H1 (cell line): ENCODE results near the gene APOL3. TPM values are rescaled to one million over a fixed set of nuclear protein-coding genes. Genes with fewer than 3 reads are reported as not detected.
"Not testable (repeated sequence)": the region's sequence is repeated elsewhere in the genome, so short reads cannot be mapped to it uniquely, and the experiment has no call there.

ENCODE experiments used
- CTCF ChIA-PET: fragments of 300-600 bp; sonication (Branson Sonifier 250); formaldehyde crosslinking; loops from one replicate; lab custom pipeline; 2021; ENCODE audit not compliant: partially characterized antibody; lab: Charles Lee
- POLR2A ChIA-PET: fragments of 300-600 bp; sonication (Branson Sonifier 250); formaldehyde crosslinking; loops from one replicate; lab custom pipeline; 2021; ENCODE audit warnings: inconsistent platforms; ENCODE audit not compliant: partially characterized antibody; lab: Charles Lee
- DNase-seq, 2 experiments: peaks; one replicate each; pipeline versions ENCODE4 v3.0.0 to v3.0.0-alpha.2; 2010 to 2022; ENCODE audit warnings: low spot score in 2 of 2, low read depth in 1 of 2, mixed read lengths in 1 of 2
- FAIRE-seq: peaks from 2 replicates; lab custom pipeline; 2011; peaks lifted over from hg19 to GRCh38; lab: Jason Lieb, UNC
- H2AFZ ChIP-seq: 2 replicates; pipeline ENCODE4 v1.8.1; 2012; ENCODE audit warnings: low read length, inconsistent platforms
- H2AK5ac ChIP-seq: 2 replicates; pipeline ENCODE4 v1.6.1; 2013; ENCODE audit warnings: low read depth, low read length
- H2BK120ac ChIP-seq: replicated peaks from 2 replicates; pipeline ENCODE3; 2013; ENCODE audit warnings: low read depth, low read length, inconsistent platforms
- H2BK12ac ChIP-seq: 2 replicates; pipeline ENCODE4 v1.6.1; 2013; ENCODE audit warnings: low read depth, low read length
- H2BK15ac ChIP-seq: 2 replicates; pipeline ENCODE4 v1.6.1; 2013; ENCODE audit warnings: low read length
- H2BK20ac ChIP-seq: 2 replicates; pipeline ENCODE4 v1.6.1; 2013; ENCODE audit warnings: low read length
- H2BK5ac ChIP-seq: 2 replicates; pipeline ENCODE4 v1.6.1; 2013; ENCODE audit warnings: low read depth, low read length
- H3K14ac ChIP-seq: 2 replicates; pipeline ENCODE4 v1.6.1; 2013; ENCODE audit warnings: inconsistent platforms; ENCODE audit not compliant: insufficient read length
- H3K18ac ChIP-seq: 2 replicates; pipeline ENCODE4 v1.6.1; 2013; ENCODE audit warnings: low read length; ENCODE audit errors: extremely low read depth
- H3K23ac ChIP-seq: 2 replicates; pipeline ENCODE4 v1.6.1; 2013; ENCODE audit warnings: inconsistent platforms; ENCODE audit not compliant: insufficient read length
- H3K23me2 ChIP-seq: 2 replicates; pipeline ENCODE4 v1.6.1; 2013; ENCODE audit warnings: low read depth, low read length
- H3K27ac ChIP-seq: 2 replicates; pipeline ENCODE4 v1.6.1; 2011; ENCODE audit warnings: low read depth, low read length, inconsistent platforms
- H3K27me3 ChIP-seq, 4 experiments: replicated peaks in 1 of 4; 1 replicate in 1 of 4; 2 replicates in 3 of 4; pipeline versions ENCODE4 v1.6.1 to v1.8.1; 2011 to 2013; ENCODE audit warnings: low read length in 3 of 4, mild to moderate bottlenecking in 3 of 4, inconsistent platforms in 2 of 4, mixed read lengths in 2 of 4, moderate library complexity in 1 of 4; ENCODE audit not compliant: control insufficient read depth in 3 of 4, insufficient read depth in 3 of 4; ENCODE audit errors: extremely low read depth in 1 of 4
- H3K36me3 ChIP-seq, 4 experiments: 2 replicates each; pipeline versions ENCODE4 v1.6.1 to v1.8.1; 2011 to 2013; ENCODE audit warnings: mild to moderate bottlenecking in 4 of 4, low read length in 3 of 4, moderate library complexity in 2 of 4, control low read depth in 1 of 4, inconsistent platforms in 1 of 4; ENCODE audit not compliant: insufficient read depth in 4 of 4, control insufficient read depth in 2 of 4
- H3K4ac ChIP-seq: replicated peaks from 2 replicates; pipeline ENCODE3; 2013; ENCODE audit warnings: low read length, low read depth, mixed read lengths, inconsistent platforms; ENCODE audit not compliant: insufficient read length
- H3K4me1 ChIP-seq, 4 experiments: replicated peaks in 1 of 4; 1 replicate in 1 of 4; 2 replicates in 3 of 4; pipeline versions ENCODE4 v1.6.1 to v1.8.1; 2011 to 2013; ENCODE audit warnings: low read length in 3 of 4, inconsistent platforms in 2 of 4, mixed read lengths in 1 of 4; ENCODE audit not compliant: insufficient read depth in 4 of 4, control insufficient read depth in 3 of 4
- H3K4me2 ChIP-seq, 2 experiments: 2 replicates each; pipeline versions ENCODE4 v1.6.1 to v1.8.1; 2011 to 2013; ENCODE audit warnings: low read depth in 2 of 2, low read length in 2 of 2, control low read depth in 1 of 2, inconsistent platforms in 1 of 2, mild to moderate bottlenecking in 1 of 2; ENCODE audit not compliant: insufficient read depth in 1 of 2
- H3K4me3 ChIP-seq, 4 experiments: fragments of 200-600, 300-600 bp in 1 of 4; sonication (generic), shearing (Covaris generic), sonication (Bioruptor Twin) in 1 of 4; 2 replicates each; pipeline versions ENCODE4 v1.5.1 to v1.8.1; 2011 to 2016; ENCODE audit warnings: low read length in 4 of 4, low read depth in 3 of 4, control low read depth in 2 of 4, inconsistent platforms in 2 of 4, mild to moderate bottlenecking in 2 of 4, mixed read lengths in 1 of 4, moderate library complexity in 1 of 4; ENCODE audit not compliant: insufficient read depth in 2 of 4; ENCODE audit errors: extremely low read depth in 1 of 4
- H3K56ac ChIP-seq: replicated peaks from 2 replicates; pipeline ENCODE3; 2013; ENCODE audit warnings: low read depth, mild to moderate bottlenecking, mixed read lengths, low read length, inconsistent platforms; ENCODE audit not compliant: insufficient read length
- H3K79me1 ChIP-seq: 2 replicates; pipeline ENCODE4 v1.6.1; 2013; ENCODE audit warnings: low read depth, low read length, control low read depth
- H3K79me2 ChIP-seq, 2 experiments: 2 replicates each; pipeline versions ENCODE4 v1.6.1 to v1.8.1; 2012 to 2013; ENCODE audit warnings: low read length in 2 of 2, mild to moderate bottlenecking in 2 of 2, inconsistent platforms in 1 of 2; ENCODE audit not compliant: insufficient read depth in 2 of 2, control insufficient read depth in 1 of 2
- H3K9ac ChIP-seq, 4 experiments: replicated peaks in 1 of 4; 1 replicate in 1 of 4; 2 replicates in 3 of 4; pipeline versions ENCODE4 v1.6.1 to v1.8.1; 2011 to 2013; ENCODE audit warnings: low read depth in 3 of 4, low read length in 3 of 4, control low read depth in 2 of 4, mild to moderate bottlenecking in 2 of 4, moderate library complexity in 2 of 4, inconsistent platforms in 1 of 4; ENCODE audit errors: extremely low read depth in 1 of 4
- H3K9me3 ChIP-seq, 2 experiments: 2 replicates each; pipeline versions ENCODE4 v1.6.1 to v1.8.1; 2012 to 2013; ENCODE audit warnings: mild to moderate bottlenecking in 2 of 2, moderate library complexity in 2 of 2, control low read depth in 1 of 2, inconsistent platforms in 1 of 2, low read depth in 1 of 2, low read length in 1 of 2, mixed read lengths in 1 of 2; ENCODE audit not compliant: insufficient read depth in 2 of 2
- H4K20me1 ChIP-seq, 2 experiments: replicated peaks in 1 of 2; 2 replicates each; pipeline versions ENCODE3 to v1.8.1; 2011 to 2013; ENCODE audit warnings: inconsistent platforms in 2 of 2, low read length in 2 of 2, mild to moderate bottlenecking in 1 of 2; ENCODE audit not compliant: insufficient read depth in 2 of 2, control insufficient read depth in 1 of 2
- H4K5ac ChIP-seq: 2 replicates; pipeline ENCODE4 v1.6.1; 2013; ENCODE audit warnings: low read length, low read depth, mixed read lengths, inconsistent platforms; ENCODE audit not compliant: insufficient read length
- H4K8ac ChIP-seq: 2 replicates; pipeline ENCODE4 v1.8.0; 2013; ENCODE audit warnings: mild to moderate bottlenecking, moderate library complexity, low read length, inconsistent platforms; ENCODE audit not compliant: insufficient read depth; ENCODE audit errors: extremely low read depth
- H4K91ac ChIP-seq: replicated peaks from 2 replicates; pipeline ENCODE3; 2013; ENCODE audit warnings: low read length, mixed read lengths, inconsistent platforms; ENCODE audit not compliant: insufficient read length
- HDAC2 ChIP-seq, 2 experiments: fragments of 300-600 bp in 1 of 2; sonication (generic) in 1 of 2; IDR thresholded peaks; 2 replicates each; pipeline ENCODE4 v1.6.1; 2011 to 2012; ENCODE audit warnings: low read depth in 2 of 2, low read length in 2 of 2, mild to moderate bottlenecking in 2 of 2, moderate library complexity in 2 of 2, borderline replicate concordance in 1 of 2, inconsistent platforms in 1 of 2
- WGBS, 2 experiments: shearing (Covaris generic) in 1 of 2; methylation state at CpG; one replicate each; pipeline versions ENCODE4 v1.1.6 to v1.1.7; 2013 to 2015; ENCODE audit warnings: low lambda C conversion rate in 2 of 2, mixed read lengths in 2 of 2, inconsistent platforms in 1 of 2, low coverage in 1 of 2, missing lambda C conversion rate in 1 of 2; ENCODE audit not compliant: insufficient replicate concordance in 2 of 2, insufficient coverage in 1 of 2, insufficient read length in 1 of 2; ENCODE audit errors: extremely low coverage in 1 of 2, missing lambda C conversion rate in 1 of 2; 5-methylcytosine and 5-hydroxymethylcytosine counted together
- polyA plus RNA-seq, 7 experiments: library from polyadenylated mRNA; depleted of rRNA in 3 of 7; stranded (reverse) in 5 of 7; unstranded in 2 of 7; fragments of >200 nt in 5 of 7; fragments of 200-250 nt in 2 of 7; gene quantifications; 1 replicate in 5 of 7; 2 replicates in 1 of 7; 4 replicates in 1 of 7; pipeline versions ENCODE4 v1.2.1 to v1.2.3, GENCODE V29; 2011 to 2013; ENCODE audit warnings: missing spikeins in 2 of 7, mixed read lengths in 2 of 7
- total RNA-seq: library from RNA; stranded (reverse); fragmentation: NEBNext Ultra II Directional; extraction: Animal tissue kit (Norgen Biotek cat#: 25700); gene quantifications from 2 replicates; pipeline ENCODE4 v1.2.1, GENCODE V29; 2021
- TF ChIP-seq, protein P1 (sequence below), 3 experiments: IDR thresholded peaks; 1 replicate in 2 of 3; 2 replicates in 1 of 3; pipeline versions ENCODE4 v1.5.1 to v1.6.1; 2011; ENCODE audit warnings: low read length in 3 of 3, mild to moderate bottlenecking in 3 of 3, inconsistent platforms in 2 of 3, low read depth in 1 of 3, moderate library complexity in 1 of 3; ENCODE audit not compliant: insufficient read depth in 1 of 3; ENCODE audit errors: control extremely low read depth in 1 of 3

Gene APOL3
- total and polyA plus RNA-seq, 2 of the 8 experiments (the other 6 are each of a cell fraction or from before 2014, with no cell fraction given): 0.12 TPM; not detected in 1

DNA sequence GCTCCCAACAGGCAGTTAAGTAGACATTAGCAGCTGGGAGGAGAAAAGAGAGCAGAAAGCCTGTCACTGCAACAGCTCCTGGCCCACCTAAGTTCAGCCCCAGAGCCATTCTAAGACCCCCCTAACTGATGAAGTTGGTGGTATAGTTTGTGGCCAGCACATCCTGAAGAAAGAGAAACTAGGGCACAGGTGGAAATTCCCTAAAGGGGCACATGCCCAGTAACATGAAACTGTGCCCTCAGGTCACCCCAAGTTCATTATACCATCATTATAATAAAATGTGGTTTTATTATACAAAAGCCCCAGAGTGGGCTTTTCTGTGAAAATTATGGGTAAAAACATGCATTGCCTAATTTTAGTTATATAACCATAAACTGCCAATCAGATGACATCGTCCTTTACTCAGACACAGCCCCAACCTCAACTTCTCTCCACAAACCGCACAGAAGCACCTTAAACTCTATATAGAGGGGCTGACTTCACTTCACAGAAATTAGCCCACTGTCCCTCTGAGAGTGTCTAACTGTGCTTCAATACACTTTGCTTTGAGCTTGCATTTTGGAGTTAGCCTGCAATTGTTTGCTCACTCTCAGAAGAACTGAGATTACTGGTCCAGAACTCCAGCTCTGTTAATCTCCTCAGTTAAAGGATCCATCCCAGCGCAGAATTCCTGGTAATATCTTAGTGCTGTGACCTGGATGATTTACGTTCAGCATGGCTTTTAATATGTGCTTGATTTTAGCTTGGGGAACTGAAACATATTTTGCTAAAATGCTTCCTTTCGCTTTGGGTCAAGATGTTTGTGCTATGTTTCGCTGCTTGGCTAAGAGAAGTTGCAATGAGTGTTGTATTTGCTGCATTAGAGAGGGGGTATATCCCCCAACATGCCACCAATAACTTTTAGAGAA, 1.8 kb upstream of the APOL3 start (continued):
- TF ChIP-seq HDAC2 (IDR thresholded peaks at IDR 0.05; ENCODE audit: borderline replicate concordance in 1 of 2, low read depth in 2 of 2, low read length in 2 of 2): no peak
- TF ChIP-seq, protein P1, sequence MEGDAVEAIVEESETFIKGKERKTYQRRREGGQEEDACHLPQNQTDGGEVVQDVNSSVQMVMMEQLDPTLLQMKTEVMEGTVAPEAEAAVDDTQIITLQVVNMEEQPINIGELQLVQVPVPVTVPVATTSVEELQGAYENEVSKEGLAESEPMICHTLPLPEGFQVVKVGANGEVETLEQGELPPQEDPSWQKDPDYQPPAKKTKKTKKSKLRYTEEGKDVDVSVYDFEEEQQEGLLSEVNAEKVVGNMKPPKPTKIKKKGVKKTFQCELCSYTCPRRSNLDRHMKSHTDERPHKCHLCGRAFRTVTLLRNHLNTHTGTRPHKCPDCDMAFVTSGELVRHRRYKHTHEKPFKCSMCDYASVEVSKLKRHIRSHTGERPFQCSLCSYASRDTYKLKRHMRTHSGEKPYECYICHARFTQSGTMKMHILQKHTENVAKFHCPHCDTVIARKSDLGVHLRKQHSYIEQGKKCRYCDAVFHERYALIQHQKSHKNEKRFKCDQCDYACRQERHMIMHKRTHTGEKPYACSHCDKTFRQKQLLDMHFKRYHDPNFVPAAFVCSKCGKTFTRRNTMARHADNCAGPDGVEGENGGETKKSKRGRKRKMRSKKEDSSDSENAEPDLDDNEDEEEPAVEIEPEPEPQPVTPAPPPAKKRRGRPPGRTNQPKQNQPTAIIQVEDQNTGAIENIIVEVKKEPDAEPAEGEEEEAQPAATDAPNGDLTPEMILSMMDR (IDR thresholded peaks at IDR 0.05; ENCODE audit: control extremely low read depth in 1 of 3, insufficient read depth in 1 of 3, low read depth in 1 of 3, low read length in 3 of 3): no peak

DNA sequence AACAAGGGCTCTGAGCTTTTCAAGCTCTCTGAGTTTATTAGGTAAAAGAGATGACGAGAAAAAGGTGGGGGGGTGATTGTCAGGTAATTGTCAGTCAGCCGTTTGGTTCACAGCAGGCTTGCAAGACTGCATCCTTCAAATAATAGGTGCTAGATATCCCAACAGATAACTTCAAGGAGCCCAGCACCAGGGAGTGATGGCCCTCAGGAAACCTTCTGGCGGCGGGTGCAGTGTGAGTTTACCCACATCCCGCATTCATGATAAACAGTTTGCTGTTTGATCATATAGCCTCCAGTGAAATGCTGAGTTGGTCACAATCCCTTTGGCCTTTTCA, 1.2 kb upstream of the APOL3 start:
- not testable (repeated sequence) for H3K9ac ChIP-seq, H3K23me2 ChIP-seq, H3K18ac ChIP-seq, H3K79me2 ChIP-seq, H2AFZ ChIP-seq, H2BK20ac ChIP-seq, H4K20me1 ChIP-seq, H3K23ac ChIP-seq, H4K91ac ChIP-seq, H3K4me2 ChIP-seq, H3K79me1 ChIP-seq, H3K4ac ChIP-seq, H3K27me3 ChIP-seq, DNase-seq, H3K4me3 ChIP-seq, H3K9me3 ChIP-seq, H3K14ac ChIP-seq, H3K36me3 ChIP-seq, H4K5ac ChIP-seq, H3K4me1 ChIP-seq, H2BK12ac ChIP-seq, FAIRE-seq, H2BK5ac ChIP-seq, H3K56ac ChIP-seq, H4K8ac ChIP-seq, H2AK5ac ChIP-seq, H2BK15ac ChIP-seq, H3K27ac ChIP-seq, H2BK120ac ChIP-seq
- ChIA-PET POLR2A (interaction anchor here (1.1 kb wide), 1 partner anchor 9 kb away, joined by 3 read pairs; no protein-coding TSS in a partner anchor), CTCF (interaction anchor here (1.2 to 1.7 kb wide), 2 partner anchors 9 to 31 kb away, joined by 3 read pairs; no protein-coding TSS in a partner anchor)
- 75% methylated on average over 5 of the region's 5 CpGs; no CpG with 5 or more reads in 1 of the 2 experiments for WGBS, 2 experiments
